PC-9 (cell line): ENCODE measurements around the gene OR13J1. TPM values are rescaled to one million over a fixed set of nuclear protein-coding genes. Genes with fewer than 3 reads are reported as not detected.
A peak's percentile ranks its signal among the peaks of the same experiment; 100 is the strongest.

Source experiments
- BruUV-seq: library from RNA; stranded (reverse); fragments of 400-500 nt; replicated peaks from 2 replicates; lab custom pipeline; 2021; lab: Mats Ljungman, UMichigan
- CTCF ChIA-PET: fragments of 300-600 bp; sonication (Branson Sonifier 250); formaldehyde crosslinking; loops from one replicate; lab custom pipeline; 2022; ENCODE audit warnings: antibody characterized with exemption; lab: Charles Lee
- POLR2A ChIA-PET: fragments of 300-600 bp; sonication (Branson Sonifier 250); formaldehyde crosslinking; loops from one replicate; lab custom pipeline; 2022; ENCODE audit warnings: antibody characterized with exemption; ENCODE audit not compliant: unreplicated experiment; lab: Charles Lee
- DNase-seq, 2 experiments: peaks; one replicate each; pipeline versions ENCODE4 v3.0.0 to v3.0.0-alpha.2; 2015 to 2022; ENCODE audit warnings: mixed read lengths in 1 of 2
- H2AFZ ChIP-seq: fragments of 200-600 bp; sonication (generic); 2 replicates; pipeline ENCODE4 v1.8.1; 2017; ENCODE audit warnings: antibody characterized with exemption
- H3F3A ChIP-seq: fragments of 200-600 bp; sonication (generic); 2 replicates; pipeline ENCODE4 v1.8.1; 2017; ENCODE audit warnings: antibody characterized with exemption, mild to moderate bottlenecking, low read depth; ENCODE audit not compliant: insufficient read depth
- H3K27ac ChIP-seq: fragments of 200-600 bp; sonication (generic); 2 replicates; pipeline ENCODE4 v1.6.1; 2016; ENCODE audit warnings: mixed run types
- H3K27me3 ChIP-seq: fragments of 200-600 bp; sonication (generic); 2 replicates; pipeline ENCODE4 v1.6.1; 2016; ENCODE audit warnings: low read depth, mixed run types; ENCODE audit not compliant: insufficient read depth
- H3K36me3 ChIP-seq: fragments of 200-600 bp; sonication (generic); 2 replicates; pipeline ENCODE4 v1.6.1; 2016; ENCODE audit warnings: low read depth, mixed run types
- H3K4me1 ChIP-seq: fragments of 200-600 bp; sonication (generic); replicated peaks from 2 replicates; pipeline ENCODE4 v1.6.1; 2016; ENCODE audit warnings: mixed run types; ENCODE audit not compliant: insufficient read depth
- H3K4me2 ChIP-seq: fragments of 200-600 bp; sonication (generic); 2 replicates; pipeline ENCODE4 v1.6.1; 2017; ENCODE audit warnings: mixed run types
- H3K4me3 ChIP-seq: fragments of 200-600 bp; sonication (generic); 2 replicates; pipeline ENCODE4 v1.6.1; 2016; ENCODE audit warnings: mixed run types
- H3K79me2 ChIP-seq: fragments of 200-600 bp; sonication (generic); 2 replicates; pipeline ENCODE4 v1.6.1; 2017; ENCODE audit warnings: low read depth, mixed run types
- H3K9me2 ChIP-seq: fragments of 200-600 bp; sonication (generic); 2 replicates; pipeline ENCODE4 v1.8.1; 2017; ENCODE audit warnings: mild to moderate bottlenecking; ENCODE audit not compliant: insufficient read depth
- H3K9me3 ChIP-seq: fragments of 200-600 bp; sonication (generic); 2 replicates; pipeline ENCODE4 v1.8.1; 2016; ENCODE audit warnings: low read depth; ENCODE audit not compliant: insufficient read depth
- H4K20me1 ChIP-seq: fragments of 200-600 bp; sonication (generic); 2 replicates; pipeline ENCODE4 v1.8.1; 2017; ENCODE audit not compliant: insufficient read depth
- EZH2 ChIP-seq: fragments of 200-600 bp; sonication (generic); IDR thresholded peaks from 2 replicates; pipeline ENCODE4 v1.8.0; 2017; ENCODE audit warnings: antibody characterized with exemption, low read depth
- intact Hi-C: fragments of 100-400 bp; cut with micrococcal nuclease; formaldehyde crosslinking; loops from one replicate; pipeline ENCODE4 v1.10.0; 2022; ENCODE audit not compliant: unreplicated experiment
- total RNA-seq: library from RNA; stranded (reverse); gene quantifications from 2 replicates; pipeline ENCODE4 v1.2.3, GENCODE V29; 2021
- TF ChIP-seq, protein P1 (sequence below): fragments of 200-600 bp; sonication (generic); conservative IDR thresholded peaks from 2 replicates; pipeline ENCODE4 v1.6.1; 2017; ENCODE audit warnings: mixed run types, antibody characterized with exemption, mild to moderate bottlenecking, moderate library complexity

OR13J1 gene
- total RNA-seq, 1 experiment from 2014 or later: not detected

- Histone ChIP-seq H3K27ac (no peak overlapping the region), H3K4me1 (peaks cover 12% of the 10 kb centered on the region), H3K27me3 (no peaks in the 10 kb centered on the region), H3K4me3 (no peak overlapping the region), H3F3A (no peaks in the 10 kb centered on the region; the same call in 1 of the 2 replicates), H3K36me3 (no peaks in the 10 kb centered on the region), H4K20me1 (no peaks in the 10 kb centered on the region), H2AFZ (no peak overlapping the region), H3K9me2 (no peaks in the 10 kb centered on the region), H3K4me2 (no peak overlapping the region), H3K9me3 (no peaks in the 10 kb centered on the region), H3K79me2 (no peaks in the 10 kb centered on the region)
- POLR2A ChIA-PET: interaction anchor here (0.6 kb wide), 1 partner anchor 63 kb away, joined by 6 read pairs; no protein-coding TSS in a partner anchor
- intact Hi-C loops: no loop called here
- no TSS peak for BruUV-seq
- no peak for TF ChIP-seq EZH2
- TF ChIP-seq, protein P1, sequence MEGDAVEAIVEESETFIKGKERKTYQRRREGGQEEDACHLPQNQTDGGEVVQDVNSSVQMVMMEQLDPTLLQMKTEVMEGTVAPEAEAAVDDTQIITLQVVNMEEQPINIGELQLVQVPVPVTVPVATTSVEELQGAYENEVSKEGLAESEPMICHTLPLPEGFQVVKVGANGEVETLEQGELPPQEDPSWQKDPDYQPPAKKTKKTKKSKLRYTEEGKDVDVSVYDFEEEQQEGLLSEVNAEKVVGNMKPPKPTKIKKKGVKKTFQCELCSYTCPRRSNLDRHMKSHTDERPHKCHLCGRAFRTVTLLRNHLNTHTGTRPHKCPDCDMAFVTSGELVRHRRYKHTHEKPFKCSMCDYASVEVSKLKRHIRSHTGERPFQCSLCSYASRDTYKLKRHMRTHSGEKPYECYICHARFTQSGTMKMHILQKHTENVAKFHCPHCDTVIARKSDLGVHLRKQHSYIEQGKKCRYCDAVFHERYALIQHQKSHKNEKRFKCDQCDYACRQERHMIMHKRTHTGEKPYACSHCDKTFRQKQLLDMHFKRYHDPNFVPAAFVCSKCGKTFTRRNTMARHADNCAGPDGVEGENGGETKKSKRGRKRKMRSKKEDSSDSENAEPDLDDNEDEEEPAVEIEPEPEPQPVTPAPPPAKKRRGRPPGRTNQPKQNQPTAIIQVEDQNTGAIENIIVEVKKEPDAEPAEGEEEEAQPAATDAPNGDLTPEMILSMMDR: no peak
- DNase-seq: no peak
- CTCF ChIA-PET: no interaction called here
Measured at GRCh38 chr9:35834260-35835215, 35.7 kb downstream of the OR13J1 start.

GRCh38 chr9:35832814-35833213 is 37.4 kb downstream of the OR13J1 start:
- H3K4me2 ChIP-seq: no peak overlapping the region
- no peaks in the 10 kb centered on the region for H3K9me3 ChIP-seq
- no peaks in the 10 kb centered on the region for H3K27me3 ChIP-seq
- ChIA-PET CTCF (interaction anchor here (0.6 to 0.9 kb wide), 2 partner anchors 22 to 168 kb away, joined by 3 to 8 read pairs; partner anchors contain the start of gene ARHGEF39), POLR2A (no interaction called here)
- no peak overlapping the region for H3K4me3 ChIP-seq
- DNase-seq: peak in 1 of 2 experiments; percentile 47
- TF ChIP-seq EZH2: no peak
- TF ChIP-seq, protein P1: no peak
- no TSS peak for BruUV-seq
- H3K36me3 ChIP-seq: no peaks in the 10 kb centered on the region
- H4K20me1 ChIP-seq: no peaks in the 10 kb centered on the region
- no peak overlapping the region for H2AFZ ChIP-seq
- H3K79me2 ChIP-seq: no peaks in the 10 kb centered on the region
- peaks cover 12% of the 10 kb centered on the region for H3K4me1 ChIP-seq
- intact Hi-C loops: no loop called here
- no peaks in the 10 kb centered on the region; the same call in 1 of the 2 replicates for H3F3A ChIP-seq
- no peak overlapping the region for H3K27ac ChIP-seq
- H3K9me2 ChIP-seq: no peaks in the 10 kb centered on the region

- ChIA-PET POLR2A (no interaction called here), CTCF (no interaction called here)
- Histone ChIP-seq H4K20me1 (no peaks in the 10 kb centered on the region), H3K36me3 (no peaks in the 10 kb centered on the region), H3K4me1 (peaks cover 12% of the 10 kb centered on the region), H3K9me2 (no peaks in the 10 kb centered on the region), H3K4me2 (no peak overlapping the region), H3K9me3 (no peaks in the 10 kb centered on the region), H3K27me3 (no peaks in the 10 kb centered on the region), H2AFZ (no peak overlapping the region), H3F3A (no peaks in the 10 kb centered on the region; the same call in 1 of the 2 replicates), H3K27ac (no peak overlapping the region), H3K4me3 (no peak overlapping the region), H3K79me2 (no peaks in the 10 kb centered on the region)
- TF ChIP-seq, protein P1: no peak
- TF ChIP-seq EZH2: no peak
- BruUV-seq: no TSS peak
- intact Hi-C loops: no loop called here
- DNase-seq: no peak
Measured at GRCh38 chr9:35831040-35831439, 39.2 kb downstream of the OR13J1 start.
